GM23248 (cell line): ENCODE results near the gene ZNF441. TPM values are rescaled to one million over a fixed set of nuclear protein-coding genes. Genes with fewer than 3 reads are reported as not detected.

Experiments
- DNase-seq: peaks from one replicate; pipeline ENCODE4 v3.0.0-alpha.2; 2015
- H2AFZ ChIP-seq: fragments of 200-600 bp; sonication (generic); 2 replicates; pipeline ENCODE4 v1.6.1; 2016; ENCODE audit warnings: antibody characterized with exemption
- H3F3A ChIP-seq: fragments of 200-600 bp; sonication (generic); 2 replicates; pipeline ENCODE4 v1.6.1; 2016; ENCODE audit warnings: mild to moderate bottlenecking, antibody characterized with exemption, mixed run types; ENCODE audit not compliant: insufficient read depth
- H3K27ac ChIP-seq: fragments of 200-600 bp; sonication (generic); 2 replicates; pipeline ENCODE4 v1.5.1; 2016; ENCODE audit warnings: mild to moderate bottlenecking
- H3K27me3 ChIP-seq: fragments of 200-600 bp; sonication (generic); replicated peaks from 2 replicates; pipeline ENCODE4 v1.6.1; 2016; ENCODE audit warnings: mild to moderate bottlenecking; ENCODE audit not compliant: insufficient read depth
- H3K36me3 ChIP-seq: fragments of 200-600 bp; sonication (generic); 2 replicates; pipeline ENCODE4 v1.6.1; 2016; ENCODE audit warnings: low read depth, mild to moderate bottlenecking
- H3K4me1 ChIP-seq: fragments of 200-600 bp; sonication (generic); 2 replicates; pipeline ENCODE4 v1.6.1; 2016; ENCODE audit warnings: mild to moderate bottlenecking; ENCODE audit not compliant: insufficient read depth
- H3K4me2 ChIP-seq: fragments of 200-600 bp; sonication (generic); one replicate; pipeline ENCODE4 v1.6.1; 2016; ENCODE audit warnings: mild to moderate bottlenecking; ENCODE audit not compliant: unreplicated experiment
- H3K4me3 ChIP-seq: fragments of 200-600 bp; sonication (generic); 2 replicates; pipeline ENCODE4 v1.5.1; 2016; ENCODE audit warnings: mild to moderate bottlenecking
- H3K79me2 ChIP-seq: fragments of 200-600 bp; sonication (generic); 2 replicates; pipeline ENCODE4 v1.6.1; 2016; ENCODE audit warnings: mild to moderate bottlenecking; ENCODE audit not compliant: insufficient read depth
- H3K9ac ChIP-seq: fragments of 200-600 bp; sonication (generic); 2 replicates; pipeline ENCODE4 v1.6.1; 2016; ENCODE audit warnings: mild to moderate bottlenecking
- H3K9me2 ChIP-seq: fragments of 200-600 bp; sonication (generic); 2 replicates; pipeline ENCODE4 v1.6.1; 2016; ENCODE audit warnings: mixed run types, mild to moderate bottlenecking, moderate library complexity; ENCODE audit not compliant: insufficient read depth
- H3K9me3 ChIP-seq: fragments of 200-600 bp; sonication (generic); one replicate; pipeline ENCODE4 v1.6.1; 2017; ENCODE audit warnings: low read depth
- H4K20me1 ChIP-seq: fragments of 200-600 bp; sonication (generic); 2 replicates; pipeline ENCODE4 v1.6.0; 2016; ENCODE audit not compliant: insufficient read depth
- EZH2 ChIP-seq: fragments of 200-600 bp; sonication (generic); IDR thresholded peaks from 2 replicates; pipeline ENCODE4 v1.6.1; 2018; ENCODE audit warnings: antibody characterized with exemption, mild to moderate bottlenecking; ENCODE audit not compliant: insufficient read depth, poor library complexity, severe bottlenecking
- EZH2phosphoT487 ChIP-seq: fragments of 200-600 bp; sonication (generic); IDR thresholded peaks from 2 replicates; pipeline ENCODE4 v1.6.1; 2018; ENCODE audit warnings: antibody characterized with exemption, moderate library complexity, mild to moderate bottlenecking, low read depth; ENCODE audit not compliant: insufficient read depth
- WGBS, 2 experiments: methylation state at CpG; one replicate each; pipeline ENCODE4 v1.1.6; 2015 to 2017; ENCODE audit warnings: low lambda C conversion rate in 2 of 2, low coverage in 1 of 2; ENCODE audit errors: missing lambda C conversion rate in 2 of 2; 5-methylcytosine and 5-hydroxymethylcytosine counted together
- in situ Hi-C: fragments of 300-500 bp; cut with MboI; formaldehyde crosslinking; loops from 2 replicates; pipeline ENCODE4 v1.15.0; 2020
- polyA plus RNA-seq: library from polyadenylated mRNA; unstranded; fragments of >200 nt; fragmentation: Nextera tagmentation; extraction: Ambion mirVana; gene quantifications from 2 replicates; pipeline ENCODE4 v1.2.1, GENCODE V29; 2016
- total RNA-seq: library from RNA; depleted of rRNA; stranded (reverse); fragments of >200 nt; shearing (Covaris generic); gene quantifications from 2 replicates; pipeline ENCODE4 v1.2.3, GENCODE V29; 2014

Gene ZNF441
- total and polyA plus RNA-seq, 2 experiments from 2014 or later: 3.6 to 6.5 TPM

GRCh38 chr19:11792942-11793341, 26.1 kb downstream of the ZNF441 start:
- Histone ChIP-seq H2AFZ (no peak overlapping the region), H4K20me1 (no peaks in the 10 kb centered on the region), H3K4me3 (no peak overlapping the region), H3F3A (peaks cover 4% of the 10 kb centered on the region; the same call in 1 of the 2 replicates), H3K27ac (no peak overlapping the region), H3K27me3 (no peaks in the 10 kb centered on the region), H3K4me1 (peaks cover 5% of the 10 kb centered on the region; the same call in 1 of the 2 replicates), H3K36me3 (no peaks in the 10 kb centered on the region), H3K9ac (no peak overlapping the region), H3K79me2 (no peaks in the 10 kb centered on the region), H3K9me3 (no peaks in the 10 kb centered on the region), H3K9me2 (no peaks in the 10 kb centered on the region), H3K4me2 (no peak overlapping the region)
- DNase-seq: no peak
- in situ Hi-C loops: no loop called here
- TF ChIP-seq EZH2: no peak
- TF ChIP-seq EZH2phosphoT487: no peak

GRCh38 chr19:11797491-11797890, 30.7 kb downstream of the ZNF441 start:
- H3K79me2 ChIP-seq: no peaks in the 10 kb centered on the region
- no peaks in the 10 kb centered on the region for H3K9me2 ChIP-seq
- H4K20me1 ChIP-seq: no peaks in the 10 kb centered on the region
- H3K9ac ChIP-seq: no peak overlapping the region
- H3K9me3 ChIP-seq: no peaks in the 10 kb centered on the region
- peaks cover 7% of the 10 kb centered on the region; the same call in 1 of the 2 replicates for H3F3A ChIP-seq
- no peaks in the 10 kb centered on the region for H3K27me3 ChIP-seq
- H3K4me1 ChIP-seq: peaks cover 12% of the 10 kb centered on the region; the same call in 1 of the 2 replicates
- no peak for TF ChIP-seq EZH2
- TF ChIP-seq EZH2phosphoT487: no peak
- no peak overlapping the region for H2AFZ ChIP-seq
- peak; percentile 89 for DNase-seq
- WGBS, 2 experiments: 8 to 12% methylated on average over 8 of the region's 8 CpGs
- in situ Hi-C loops: no loop called here
- H3K36me3 ChIP-seq: no peaks in the 10 kb centered on the region
- H3K27ac ChIP-seq: no peak overlapping the region
- H3K4me3 ChIP-seq: no peak overlapping the region
- H3K4me2 ChIP-seq: peak overlapping the region; percentile 89

- in situ Hi-C loops: no loop called here
- Histone ChIP-seq H3K4me1 (peaks cover 12% of the 10 kb centered on the region; the same call in 1 of the 2 replicates), H3K27me3 (no peaks in the 10 kb centered on the region), H4K20me1 (no peaks in the 10 kb centered on the region), H3K4me2 (peak within 1 kb of the TSS; percentile 89), H3K36me3 (no peaks in the 10 kb centered on the region), H3F3A (peaks cover 7% of the 10 kb centered on the region; the same call in 1 of the 2 replicates), H3K9me2 (no peaks in the 10 kb centered on the region), H3K9ac (peak within 1 kb of the TSS; percentile 83), H3K27ac (peak within 1 kb of the TSS; percentile 52; the same call in 1 of the 2 replicates), H3K79me2 (no peaks in the 10 kb centered on the region), H3K9me3 (no peaks in the 10 kb centered on the region), H3K4me3 (peak within 1 kb of the TSS; percentile 93), H2AFZ (peak within 1 kb of the TSS; percentile 97)
- no peak for TF ChIP-seq EZH2
- TF ChIP-seq EZH2phosphoT487: no peak
- WGBS, 2 experiments: 1 to 2% methylated on average over 52 to 56 of the region's 56 CpGs
- peak; percentile 94 for DNase-seq
Measured at GRCh38 chr19:11798391-11799330, 31.9 kb downstream of the ZNF441 start, which contains the start of gene ZNF491. TSS of gene ZNF491 (plus strand) at chr19:11798523. CDS start at chr19:11805954, 7,431 bp downstream.

DNA sequence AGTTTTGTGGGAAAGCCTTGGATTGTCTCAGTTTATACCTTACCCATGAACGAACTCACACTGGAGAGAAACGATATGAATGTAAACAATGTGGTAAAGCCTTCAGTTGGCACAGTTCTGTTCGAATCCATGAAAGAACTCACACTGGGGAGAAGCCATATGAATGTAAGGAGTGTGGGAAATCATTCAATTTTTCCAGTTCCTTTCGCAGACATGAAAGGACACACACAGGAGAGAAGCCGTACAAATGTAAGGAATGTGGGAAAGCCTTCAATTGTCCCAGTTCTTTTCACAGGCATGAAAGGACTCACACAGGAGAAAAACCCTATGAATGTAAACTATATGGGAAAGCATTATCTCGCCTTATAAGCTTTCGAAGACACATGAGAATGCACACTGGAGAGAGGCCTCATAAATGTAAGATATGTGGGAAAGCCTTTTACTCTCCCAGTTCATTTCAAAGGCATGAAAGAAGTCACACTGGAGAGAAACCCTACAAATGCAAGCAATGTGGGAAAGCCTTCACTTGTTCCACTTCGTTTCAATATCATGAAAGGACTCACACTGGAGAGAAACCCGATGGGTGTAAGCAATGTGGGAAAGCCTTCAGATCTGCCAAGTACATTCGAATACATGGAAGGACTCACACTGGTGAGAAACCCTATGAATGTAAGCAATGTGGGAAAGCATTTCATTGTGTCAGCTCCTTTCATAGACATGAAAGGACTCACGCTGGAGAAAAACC, 39.7 kb downstream of the ZNF441 start:
- no peaks in the 10 kb centered on the region for H3F3A ChIP-seq
- no peak for TF ChIP-seq EZH2
- TF ChIP-seq EZH2phosphoT487: no peak
- no peak overlapping the region for H3K4me3 ChIP-seq
- no peak overlapping the region for H3K27ac ChIP-seq
- H2AFZ ChIP-seq: no peak overlapping the region
- no peaks in the 10 kb centered on the region for H3K27me3 ChIP-seq
- in situ Hi-C loops: no loop called here
- 79 to 83% methylated on average over 11 of the region's 11 CpGs for WGBS, 2 experiments
- H4K20me1 ChIP-seq: no peaks in the 10 kb centered on the region
- no peak overlapping the region for H3K9ac ChIP-seq
- H3K79me2 ChIP-seq: no peaks in the 10 kb centered on the region
- no peaks in the 10 kb centered on the region for H3K4me1 ChIP-seq
- H3K9me3 ChIP-seq: peaks cover 6% of the 10 kb centered on the region
- no peaks in the 10 kb centered on the region for H3K9me2 ChIP-seq
- DNase-seq: no peak
- no peak overlapping the region for H3K4me2 ChIP-seq
- H3K36me3 ChIP-seq: peaks cover 18% of the 10 kb centered on the region
